Loucy (cell line): ENCODE data around the gene PDE4A.

ENCODE experiments used
- EZH2phosphoT487 ChIP-seq: fragments of 200-600 bp; IDR thresholded peaks from 2 replicates; pipeline ENCODE4 v1.6.1; 2018; ENCODE audit warnings: antibody characterized with exemption, mild to moderate bottlenecking, moderate library complexity, borderline replicate concordance
- TF ChIP-seq, protein P1 (sequence below): fragments of 200-600 bp; sonication (generic); conservative IDR thresholded peaks from 2 replicates; pipeline ENCODE4 v1.5.1; 2014; ENCODE audit warnings: mild to moderate bottlenecking, antibody characterized with exemption, low read length

- TF ChIP-seq, protein P1, sequence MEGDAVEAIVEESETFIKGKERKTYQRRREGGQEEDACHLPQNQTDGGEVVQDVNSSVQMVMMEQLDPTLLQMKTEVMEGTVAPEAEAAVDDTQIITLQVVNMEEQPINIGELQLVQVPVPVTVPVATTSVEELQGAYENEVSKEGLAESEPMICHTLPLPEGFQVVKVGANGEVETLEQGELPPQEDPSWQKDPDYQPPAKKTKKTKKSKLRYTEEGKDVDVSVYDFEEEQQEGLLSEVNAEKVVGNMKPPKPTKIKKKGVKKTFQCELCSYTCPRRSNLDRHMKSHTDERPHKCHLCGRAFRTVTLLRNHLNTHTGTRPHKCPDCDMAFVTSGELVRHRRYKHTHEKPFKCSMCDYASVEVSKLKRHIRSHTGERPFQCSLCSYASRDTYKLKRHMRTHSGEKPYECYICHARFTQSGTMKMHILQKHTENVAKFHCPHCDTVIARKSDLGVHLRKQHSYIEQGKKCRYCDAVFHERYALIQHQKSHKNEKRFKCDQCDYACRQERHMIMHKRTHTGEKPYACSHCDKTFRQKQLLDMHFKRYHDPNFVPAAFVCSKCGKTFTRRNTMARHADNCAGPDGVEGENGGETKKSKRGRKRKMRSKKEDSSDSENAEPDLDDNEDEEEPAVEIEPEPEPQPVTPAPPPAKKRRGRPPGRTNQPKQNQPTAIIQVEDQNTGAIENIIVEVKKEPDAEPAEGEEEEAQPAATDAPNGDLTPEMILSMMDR = no peak
- TF ChIP-seq EZH2phosphoT487 = no peak
Measured at GRCh38 chr19:10518444-10519361, 98.4 kb downstream of the PDE4A start.
